HepG2 (cell line): Measurements from ENCODE around the gene SPIN1. TPM values are rescaled to one million over a fixed set of nuclear protein-coding genes. Genes with fewer than 3 reads are reported as not detected.
A peak's percentile ranks its signal among the peaks of the same experiment; 100 is the strongest.

Experiments
- ATAC-seq: fragments of 200-7000 bp; cut with Tn5 transposase; 3 replicates; pipeline ENCODE4 v1.9.1; 2020; ENCODE audit warnings: mild to moderate bottlenecking, moderate library complexity
- BruUV-seq: library from RNA; stranded (reverse); fragments of 400-500 nt; replicated peaks from 2 replicates; lab custom pipeline; 2021; lab: Mats Ljungman, UMichigan
- CTCF ChIA-PET: fragments of 300-600 bp; formaldehyde crosslinking; extraction: SDS; loops from one replicate; lab custom pipeline; 2021; ENCODE audit warnings: low total read pairs, inconsistent platforms, low intra/inter-chr PET ratio; lab: Yijun Ruan, JAX
- POLR2A ChIA-PET: fragments of 350-600 bp; sonication (Branson Sonifier 250); formaldehyde crosslinking; loops from one replicate; lab custom pipeline; 2020; ENCODE audit warnings: antibody characterized with exemption, inconsistent platforms; lab: Yijun Ruan, JAX
- DNase-seq: peaks from one replicate; pipeline ENCODE4 v3.0.0-alpha.2; 2015; ENCODE audit warnings: low spot score
- FAIRE-seq: peaks from 3 replicates; lab custom pipeline; 2011; peaks lifted over from hg19 to GRCh38; lab: Jason Lieb, UNC
- H2AFZ ChIP-seq: one replicate; pipeline ENCODE4 v1.6.1; 2011; ENCODE audit warnings: low read length, inconsistent platforms
- H3K27ac ChIP-seq: fragments of 300-600 bp; 3 replicates; pipeline ENCODE4 v1.8.0; 2011; ENCODE audit warnings: mixed run types, mild to moderate bottlenecking, mixed read lengths, low read length, inconsistent platforms; ENCODE audit not compliant: insufficient read depth; ENCODE audit errors: extremely low read length
- H3K27me3 ChIP-seq, 2 experiments: fragments of 200-600 bp in 1 of 2; 2 replicates in 1 of 2; 3 replicates in 1 of 2; pipeline versions ENCODE4 v1.6.0 to v1.8.0; 2011; ENCODE audit warnings: low read length in 2 of 2, mild to moderate bottlenecking in 2 of 2, moderate library complexity in 2 of 2, inconsistent platforms in 1 of 2; ENCODE audit not compliant: insufficient read depth in 2 of 2, control insufficient read depth in 1 of 2
- H3K36me3 ChIP-seq, 2 experiments: fragments of 200-600 bp in 1 of 2; replicated peaks in 1 of 2; 2 replicates in 1 of 2; 3 replicates in 1 of 2; pipeline versions ENCODE4 v1.5.1 to v1.8.0; 2011; ENCODE audit warnings: low read length in 2 of 2, inconsistent platforms in 1 of 2; ENCODE audit not compliant: insufficient read depth in 2 of 2, control insufficient read depth in 1 of 2
- H3K4me1 ChIP-seq: 2 replicates; pipeline ENCODE4 v1.5.1; 2012; ENCODE audit warnings: low read length, inconsistent platforms; ENCODE audit not compliant: insufficient read depth
- H3K4me2 ChIP-seq: 2 replicates; pipeline ENCODE4 v1.6.0; 2011; ENCODE audit warnings: low read depth, low read length, inconsistent platforms
- H3K4me3 ChIP-seq, 3 experiments: fragments of 200-600 bp in 1 of 3; sonication (generic), shearing (Covaris generic) in 1 of 3; replicated peaks in 1 of 3; 2 replicates each; pipeline ENCODE4 v1.5.1; 2011 to 2016; ENCODE audit warnings: low read length in 3 of 3, inconsistent platforms in 2 of 3, low read depth in 2 of 3, mild to moderate bottlenecking in 2 of 3, control low read depth in 1 of 3, mixed read lengths in 1 of 3; ENCODE audit not compliant: insufficient read depth in 1 of 3
- H3K79me2 ChIP-seq: one replicate; pipeline ENCODE4 v1.6.1; 2011; ENCODE audit warnings: low read length, inconsistent platforms; ENCODE audit not compliant: insufficient read depth
- H3K9ac ChIP-seq: 2 replicates; pipeline ENCODE4 v1.6.0; 2011; ENCODE audit warnings: mild to moderate bottlenecking, low read depth, low read length, inconsistent platforms; ENCODE audit not compliant: insufficient read depth
- H3K9me3 ChIP-seq: 2 replicates; pipeline ENCODE4 v1.5.1; 2012; ENCODE audit warnings: mild to moderate bottlenecking, low read length
- H4K20me1 ChIP-seq: 2 replicates; pipeline ENCODE4 v1.6.0; 2011; ENCODE audit warnings: inconsistent platforms, mild to moderate bottlenecking, low read length, moderate library complexity; ENCODE audit not compliant: insufficient read depth
- ELF1 ChIP-seq: sonication (generic); formaldehyde crosslinking; IDR thresholded peaks from 2 replicates; pipeline ENCODE4 v1.4.0; 2020; ENCODE audit warnings: missing genetic modification reagents
- FOXC1 ChIP-seq: sonication (generic); formaldehyde crosslinking; IDR thresholded peaks from 2 replicates; pipeline ENCODE4 v1.8.0; 2022; ENCODE audit warnings: mild to moderate bottlenecking, missing genetic modification reagents, borderline replicate concordance
- ZNF121 ChIP-seq: sonication (generic); formaldehyde crosslinking; IDR thresholded peaks from 2 replicates; pipeline ENCODE4 v1.5.0; 2020; ENCODE audit warnings: mild to moderate bottlenecking, missing genetic modification reagents
- ZNF460 ChIP-seq: sonication (generic); formaldehyde crosslinking; IDR thresholded peaks from 2 replicates; pipeline ENCODE4 v1.5.1; 2020; ENCODE audit warnings: missing genetic modification reagents, mild to moderate bottlenecking, borderline replicate concordance
- WGBS: methylation state at CpG from one replicate; pipeline ENCODE4 v1.1.6; 2017; ENCODE audit warnings: low lambda C conversion rate; 5-methylcytosine and 5-hydroxymethylcytosine counted together
- in situ Hi-C: cut with HindIII; loops from 2 replicates; pipeline ENCODE4 v1.10.0; 2017; ENCODE audit warnings: low pct_unique_long_range_greater_than_20kb; ENCODE audit not compliant: extremely low pct_ligation_motif_present
- intact Hi-C: fragments of 100-400 bp; cut with micrococcal nuclease; formaldehyde crosslinking; loops from one replicate; pipeline ENCODE4 v1.10.0; 2022; ENCODE audit not compliant: unreplicated experiment
- polyA plus RNA-seq, 8 experiments: library from polyadenylated mRNA; depleted of rRNA in 3 of 8; stranded (reverse) in 7 of 8; unstranded in 1 of 8; fragments of >200 nt; fragmentation: Illumina TruSeq in 4 of 8; extraction: Trizol in 4 of 8; gene quantifications; 2 replicates each; pipeline versions ENCODE4 v1.2.1 to v1.2.3, GENCODE V29; 2011 to 2016; ENCODE audit warnings: low read depth in 4 of 8, missing spikeins in 1 of 8, mixed read lengths in 1 of 8; ENCODE audit not compliant: insufficient read depth in 1 of 8
- total RNA-seq, 5 experiments: library from RNA; depleted of rRNA; stranded (reverse); fragments of >200 nt; fragmentation: Illumina TruSeq; extraction: Trizol; gene quantifications; 2 replicates each; pipeline ENCODE4 v1.2.3, GENCODE V29; 2016; ENCODE audit warnings: low read depth in 1 of 5

The SPIN1 gene
- total and polyA plus RNA-seq, 2 of the 13 experiments (the other 11 are each of a cell fraction or from before 2014, with no cell fraction given), result 20.0 to 24.3 TPM

DNA sequence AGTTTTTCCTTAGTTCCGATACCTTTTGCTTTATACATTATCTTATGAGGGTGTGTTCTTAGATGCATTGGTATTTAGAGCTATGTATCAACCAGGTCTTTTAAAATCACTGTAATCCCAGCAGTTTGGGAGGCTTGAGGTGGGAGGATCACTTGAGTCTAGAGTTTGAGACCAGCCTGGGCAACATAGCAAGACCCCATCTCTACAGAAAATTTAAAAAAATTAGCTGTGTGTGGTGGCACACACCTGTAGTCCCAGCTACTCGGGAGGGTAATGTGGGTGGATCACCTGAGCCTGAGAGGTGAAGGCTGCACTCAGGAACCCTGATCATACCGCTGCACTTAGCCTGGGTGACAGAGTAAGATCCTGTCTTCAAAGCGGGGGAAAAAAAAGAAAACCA lies 15.1 kb downstream of the SPIN1 start:
- Histone ChIP-seq H3K9ac (no peak overlapping the region), H4K20me1 (no peaks in the 10 kb centered on the region), H3K27ac (no peak overlapping the region), H3K27me3 (no peaks in the 10 kb centered on the region), H3K36me3 (peaks cover 0 to 1% of the 10 kb centered on the region in 2 experiments; a peak in 1 of 5 replicates), H3K9me3 (no peaks in the 10 kb centered on the region), H3K4me1 (peaks cover 20% of the 10 kb centered on the region), H2AFZ (no peak overlapping the region), H3K79me2 (peaks cover 72% of the 10 kb centered on the region), H3K4me2 (no peak overlapping the region), H3K4me3 (no peak overlapping the region)
- in situ Hi-C loops (no loop called here), intact Hi-C loops (no loop called here)
- ATAC-seq (no peak), DNase-seq (no peak), FAIRE-seq (no peak)
- BruUV-seq, result no TSS peak
- 99% methylated on average over 4 of the region's 4 CpGs for WGBS
- POLR2A ChIA-PET, result no interaction called here
- CTCF ChIA-PET, result no interaction called here
- no peak for TF ChIP-seq ELF1 (CRISPR knock-in tag)
- peak; percentile 31; the same call in 1 of the 2 replicates for TF ChIP-seq ZNF460 (CRISPR knock-in tag)
- TF ChIP-seq ZNF121 (CRISPR knock-in tag), result peak; percentile 58
- TF ChIP-seq, all 625 proteins: peak for 2

DNA sequence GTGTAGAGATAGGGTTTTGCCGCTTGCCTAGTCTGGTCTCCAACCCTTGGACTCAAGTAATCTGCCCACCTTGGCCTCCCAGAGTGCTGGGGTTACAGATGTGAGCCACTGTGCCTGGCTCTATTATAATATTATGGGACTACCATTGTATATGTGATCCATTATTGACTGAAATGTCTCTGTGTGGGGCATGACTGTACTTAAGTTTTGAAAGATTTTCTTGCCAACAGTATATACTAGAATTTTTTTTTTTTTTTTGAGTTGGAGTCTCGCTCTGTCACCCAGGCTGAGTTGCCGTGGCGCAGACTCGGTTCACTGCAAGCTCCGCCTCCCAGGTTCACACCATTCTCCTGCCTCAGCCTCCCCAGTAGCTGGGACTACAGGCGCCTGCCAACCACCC lies 17.8 kb downstream of the SPIN1 start:
- no TSS peak for BruUV-seq
- Histone ChIP-seq H2AFZ (no peak overlapping the region), H3K4me3 (no peak overlapping the region), H3K79me2 (peaks cover 59% of the 10 kb centered on the region), H3K4me2 (no peak overlapping the region), H3K4me1 (peaks cover 10% of the 10 kb centered on the region), H3K27me3 (no peaks in the 10 kb centered on the region), H3K9me3 (no peaks in the 10 kb centered on the region), H3K9ac (no peak overlapping the region), H4K20me1 (no peaks in the 10 kb centered on the region), H3K27ac (no peak overlapping the region), H3K36me3 (no peaks in the 10 kb centered on the region)
- intact Hi-C loops (no loop called here), in situ Hi-C loops (no loop called here)
- TF ChIP-seq FOXC1 (CRISPR knock-in tag), result no peak
- 92% methylated on average over 6 of the region's 7 CpGs for WGBS
- ATAC-seq (no peak), FAIRE-seq (no peak), DNase-seq (no peak)
- ChIA-PET CTCF (no interaction called here), POLR2A (no interaction called here)
